HG03571 (cell line): ENCODE results near the gene TM2D3.

Experiments
- ATAC-seq: cut with Tn5 transposase; IDR thresholded peaks from one replicate; pipeline ENCODE4 v1.9.1; 2021; ENCODE audit not compliant: unreplicated experiment

Gene TM2D3, protein sequence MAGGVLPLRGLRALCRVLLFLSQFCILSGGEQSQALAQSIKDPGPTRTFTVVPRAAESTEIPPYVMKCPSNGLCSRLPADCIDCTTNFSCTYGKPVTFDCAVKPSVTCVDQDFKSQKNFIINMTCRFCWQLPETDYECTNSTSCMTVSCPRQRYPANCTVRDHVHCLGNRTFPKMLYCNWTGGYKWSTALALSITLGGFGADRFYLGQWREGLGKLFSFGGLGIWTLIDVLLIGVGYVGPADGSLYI

DNA sequence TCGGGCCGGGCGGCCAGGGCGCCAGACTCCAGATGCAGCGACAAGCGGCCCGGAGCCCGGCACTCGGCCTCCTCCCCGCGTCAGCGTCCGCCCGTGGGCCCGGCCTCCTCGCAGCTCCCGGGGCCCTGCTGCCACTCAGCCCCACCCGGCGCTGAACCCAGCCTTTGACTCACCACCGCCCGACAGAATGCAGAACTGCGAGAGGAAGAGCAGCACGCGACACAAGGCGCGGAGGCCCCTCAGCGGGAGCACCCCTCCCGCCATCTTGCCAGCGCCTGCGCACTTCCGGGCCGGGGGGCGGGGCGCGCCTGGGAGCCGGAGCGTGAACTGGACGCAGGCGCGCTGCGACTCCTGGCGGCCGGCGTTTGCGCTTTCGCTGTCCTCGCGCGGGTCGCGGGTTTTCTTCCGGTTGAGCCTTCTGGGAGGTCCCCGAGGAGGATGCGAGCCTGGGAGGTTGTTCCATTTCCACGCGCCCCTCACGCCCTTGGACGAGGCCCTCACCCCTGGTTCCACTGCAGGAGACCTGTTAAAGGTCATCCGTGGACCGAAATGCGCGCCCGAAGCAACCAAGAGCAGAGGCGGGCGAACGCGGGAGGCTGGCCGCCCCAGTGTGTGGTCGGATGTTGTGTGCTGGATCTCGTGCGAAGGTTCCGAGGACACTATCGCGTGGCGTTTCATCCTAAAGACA, at the start of gene TM2D3:
TSS of gene TM2D3 (minus strand) at position 284 of the 688 bp plus-strand sequence. CDS start at position 264, 20 bp downstream.
- ATAC-seq, result peak; percentile 91

DNA sequence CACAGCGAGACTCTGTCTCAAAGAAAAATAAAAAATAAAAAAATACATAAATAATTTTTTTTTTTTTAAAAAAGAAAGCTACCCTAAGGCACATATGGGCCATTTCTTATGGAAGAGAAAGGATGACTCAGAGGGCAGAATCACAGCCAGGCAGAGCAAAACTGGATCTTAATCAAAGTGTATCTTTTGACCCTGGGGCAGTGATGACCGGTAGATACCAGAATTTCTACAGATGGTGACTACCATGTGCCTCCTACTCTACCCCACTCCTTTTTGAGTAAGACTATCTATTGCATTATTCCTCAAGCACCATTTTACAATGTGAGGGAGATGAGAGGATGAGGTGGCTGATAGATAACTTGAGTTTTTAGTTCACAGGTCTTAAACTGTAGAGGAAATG, 46.1 kb upstream of the TM2D3 start:
- no peak for ATAC-seq

DNA sequence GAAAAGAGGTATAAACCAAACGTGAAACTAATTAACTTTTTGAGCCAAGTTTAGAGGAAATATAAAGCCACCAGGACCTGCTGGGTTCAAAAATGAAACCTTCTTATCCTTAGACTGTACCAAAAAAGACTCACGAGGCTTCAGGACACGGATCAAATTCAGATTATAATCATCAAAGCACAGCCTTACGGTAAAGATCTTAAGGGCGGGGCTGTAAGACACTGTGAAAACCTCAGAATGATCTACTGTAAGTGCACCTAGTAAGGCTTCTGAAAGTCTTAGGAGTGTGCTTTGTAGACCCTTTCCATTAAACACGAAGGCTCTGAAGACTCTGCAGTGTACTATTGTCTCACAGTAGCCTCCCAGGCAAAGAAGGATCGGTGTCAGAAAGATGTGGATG, 45.3 kb upstream of the TM2D3 start:
- no peak for ATAC-seq

DNA sequence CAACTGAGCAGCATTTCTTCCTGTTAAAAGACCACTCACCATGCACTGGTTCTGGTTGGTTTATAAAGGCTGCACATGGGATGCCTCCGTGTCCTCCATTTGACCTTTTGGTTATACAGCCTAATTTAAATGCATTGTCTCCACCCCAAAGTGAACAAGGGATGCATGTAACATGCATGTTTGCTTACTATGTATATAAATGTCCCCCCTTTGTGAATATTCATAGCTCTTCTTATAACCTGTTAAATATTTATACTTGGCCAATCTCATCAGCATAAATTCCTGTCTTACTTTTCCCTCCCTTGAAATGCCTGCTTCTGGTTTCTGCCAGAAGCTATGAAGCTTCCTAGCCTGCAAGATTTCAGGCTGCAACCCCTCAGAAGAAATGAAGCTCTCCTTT, 44.6 kb upstream of the TM2D3 start:
- no peak for ATAC-seq

DNA sequence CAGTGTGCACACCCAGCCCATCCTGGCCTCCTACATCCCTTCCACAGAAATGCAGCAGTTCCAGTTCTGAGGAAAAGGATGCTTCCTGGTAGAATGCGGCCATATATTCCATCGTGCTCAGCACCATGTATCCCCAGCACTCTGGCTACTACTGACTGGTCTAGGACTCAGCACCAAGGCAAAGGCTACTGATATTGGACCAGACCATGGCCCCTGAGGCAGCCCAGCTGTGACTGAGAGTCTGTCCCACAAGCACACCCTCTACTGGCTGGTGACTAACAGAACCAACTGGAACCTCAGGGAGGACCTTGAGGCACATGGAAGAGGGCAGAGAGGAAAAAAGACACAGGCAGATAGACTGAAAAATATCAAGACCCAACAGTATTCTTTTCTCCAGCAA, 42.1 kb upstream of the TM2D3 start:
- no peak for ATAC-seq

DNA sequence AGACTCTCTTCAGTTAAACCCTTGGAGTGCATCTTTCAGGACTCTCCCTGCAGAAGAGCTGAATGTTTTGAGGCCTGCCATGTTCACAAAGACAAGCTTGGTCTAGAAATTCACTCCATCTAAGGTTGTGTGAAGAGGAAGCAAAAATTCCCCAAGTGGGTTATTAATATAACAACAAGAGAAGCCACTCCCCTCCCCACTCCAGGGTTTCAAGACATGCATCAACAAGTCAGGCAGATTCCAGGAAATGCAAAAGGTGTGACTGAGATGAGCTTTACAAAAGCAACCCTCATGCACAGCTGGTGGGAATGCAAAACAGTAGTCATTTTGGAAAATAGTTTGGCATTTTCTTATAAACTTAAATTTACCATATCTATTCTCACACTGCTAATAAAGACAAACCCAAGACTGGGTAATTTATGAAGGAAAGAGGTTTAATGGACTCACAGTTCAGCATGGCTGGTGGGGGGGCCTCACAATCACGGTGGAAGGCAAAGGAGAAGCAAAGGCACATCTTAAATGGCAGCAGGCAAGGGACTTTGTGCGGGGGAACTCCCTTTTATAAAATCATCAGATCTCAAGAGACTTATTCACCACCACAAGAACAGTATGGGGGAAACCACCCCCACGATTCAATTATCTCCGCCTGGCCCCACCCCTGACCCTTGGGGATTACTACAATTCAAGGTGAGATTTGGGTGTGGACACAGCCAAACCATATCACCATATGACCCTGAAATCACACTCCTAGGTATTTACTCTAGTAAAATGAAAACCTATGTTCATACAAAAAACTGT, 40.8 kb upstream of the TM2D3 start:
- ATAC-seq, result no peak

DNA sequence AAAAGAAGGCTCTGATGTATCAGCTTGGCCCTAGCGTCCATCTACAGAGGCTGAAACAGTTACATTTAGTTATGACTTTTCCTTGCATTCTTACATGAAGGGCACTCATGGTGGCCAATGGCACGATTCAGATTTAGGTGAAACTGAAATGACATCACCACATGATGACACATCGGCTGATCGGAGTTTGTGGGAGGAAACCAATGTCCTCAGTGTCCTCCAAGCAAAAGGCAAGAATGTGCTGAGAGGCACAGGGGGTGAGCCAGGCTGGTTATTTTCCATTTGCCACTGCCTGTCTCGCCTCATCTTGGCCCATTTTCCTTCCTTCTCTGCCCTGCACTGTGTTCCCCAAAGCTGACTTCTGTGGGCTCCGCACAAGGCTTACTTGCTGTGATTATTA, 37.7 kb upstream of the TM2D3 start:
- ATAC-seq, result no peak

DNA sequence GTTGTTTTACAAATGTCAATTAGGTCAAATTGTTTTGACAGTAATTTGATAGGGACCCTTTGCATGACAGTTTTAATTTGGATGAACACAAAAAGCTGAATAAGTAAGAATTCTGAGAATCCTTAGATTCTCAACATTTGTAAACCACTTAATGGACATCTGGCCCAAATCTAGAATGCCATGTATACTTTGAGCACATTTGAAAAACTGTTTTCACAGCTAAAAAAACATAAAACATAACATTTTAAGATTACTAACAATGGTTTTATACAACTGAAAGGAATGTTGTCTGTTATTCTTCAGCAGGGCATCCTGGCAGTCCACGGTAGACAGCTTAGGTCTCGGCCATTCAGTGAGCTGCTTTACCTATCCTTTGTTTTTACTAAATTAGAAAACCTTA, 34.5 kb upstream of the TM2D3 start:
- no peak for ATAC-seq

DNA sequence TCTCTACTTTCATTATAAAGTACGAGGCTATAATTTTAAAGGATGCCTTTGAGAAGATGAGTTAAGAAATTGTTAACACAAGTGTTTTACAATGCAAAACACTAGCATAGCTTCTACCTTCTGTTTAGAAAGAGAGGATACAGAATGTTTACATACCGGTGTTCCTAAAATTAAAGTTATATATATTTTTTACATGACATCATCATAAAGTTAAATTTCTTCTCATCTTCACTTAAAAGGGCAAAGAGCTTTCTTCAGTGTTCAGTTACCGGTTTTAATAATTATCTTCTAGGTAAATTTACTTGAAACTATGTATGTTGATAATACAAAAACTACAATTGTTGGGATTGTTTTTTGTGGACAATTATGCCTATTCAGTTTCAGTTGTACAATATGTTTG, 32.7 kb upstream of the TM2D3 start:
- ATAC-seq, result no peak

DNA sequence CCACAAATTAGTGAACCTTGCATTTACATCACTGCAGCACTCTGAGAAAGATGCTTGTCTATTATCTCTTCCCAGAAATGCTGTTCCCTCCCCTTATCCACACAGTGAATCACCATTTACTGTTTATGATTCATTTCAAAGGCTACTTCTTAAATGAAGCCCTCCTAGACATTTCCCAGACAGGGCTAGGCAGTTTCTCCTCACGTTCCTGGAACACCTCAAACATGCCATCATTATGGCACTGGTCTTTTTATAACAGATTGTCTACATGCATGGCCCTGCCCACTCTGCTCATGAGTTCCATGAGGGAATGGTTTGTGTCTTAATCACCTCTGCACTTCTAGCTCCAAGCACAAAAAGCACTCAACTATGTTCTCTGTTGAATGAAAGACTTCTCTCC, 32.2 kb upstream of the TM2D3 start:
- ATAC-seq, result no peak

DNA sequence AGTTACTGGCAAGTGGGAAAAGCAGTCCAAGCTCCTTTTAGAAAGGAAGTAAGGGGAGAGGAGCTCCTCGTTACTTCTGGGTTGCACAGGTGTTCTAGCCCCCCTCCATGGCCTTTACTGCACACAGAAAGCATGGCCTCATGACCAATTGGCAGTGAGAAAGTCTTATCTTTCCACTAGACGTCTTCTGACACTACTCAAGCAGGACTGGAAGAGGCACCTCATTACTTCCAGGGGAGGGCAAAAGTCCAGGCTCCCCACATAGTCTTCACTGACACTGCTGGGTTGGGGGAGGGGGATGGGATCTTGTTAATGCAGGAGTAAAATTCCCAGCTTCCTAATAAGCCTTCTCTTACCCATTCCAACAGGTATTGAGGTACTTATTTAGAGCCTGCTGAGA, 27.6 kb upstream of the TM2D3 start:
- no peak for ATAC-seq

DNA sequence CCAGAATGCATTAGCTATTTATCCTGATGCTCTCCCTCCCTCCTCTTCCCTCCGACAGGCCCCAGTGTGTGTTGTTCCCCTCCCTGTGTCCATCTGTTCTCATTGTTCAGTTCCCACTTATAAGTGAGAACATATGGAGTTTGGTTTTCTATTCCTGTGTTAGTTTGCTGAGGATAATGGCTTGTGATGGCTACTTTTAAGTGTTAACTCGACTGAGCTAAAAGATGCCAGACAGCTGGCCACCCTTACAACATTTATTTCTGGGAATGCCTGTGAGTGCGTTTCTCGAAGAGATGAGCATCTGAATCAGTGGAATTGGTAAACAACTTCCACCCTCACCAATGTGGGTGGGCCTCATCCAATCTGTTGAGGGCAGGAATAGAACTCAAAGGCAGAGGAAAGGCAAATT, 24.7 kb upstream of the TM2D3 start:
- ATAC-seq, result no peak

DNA sequence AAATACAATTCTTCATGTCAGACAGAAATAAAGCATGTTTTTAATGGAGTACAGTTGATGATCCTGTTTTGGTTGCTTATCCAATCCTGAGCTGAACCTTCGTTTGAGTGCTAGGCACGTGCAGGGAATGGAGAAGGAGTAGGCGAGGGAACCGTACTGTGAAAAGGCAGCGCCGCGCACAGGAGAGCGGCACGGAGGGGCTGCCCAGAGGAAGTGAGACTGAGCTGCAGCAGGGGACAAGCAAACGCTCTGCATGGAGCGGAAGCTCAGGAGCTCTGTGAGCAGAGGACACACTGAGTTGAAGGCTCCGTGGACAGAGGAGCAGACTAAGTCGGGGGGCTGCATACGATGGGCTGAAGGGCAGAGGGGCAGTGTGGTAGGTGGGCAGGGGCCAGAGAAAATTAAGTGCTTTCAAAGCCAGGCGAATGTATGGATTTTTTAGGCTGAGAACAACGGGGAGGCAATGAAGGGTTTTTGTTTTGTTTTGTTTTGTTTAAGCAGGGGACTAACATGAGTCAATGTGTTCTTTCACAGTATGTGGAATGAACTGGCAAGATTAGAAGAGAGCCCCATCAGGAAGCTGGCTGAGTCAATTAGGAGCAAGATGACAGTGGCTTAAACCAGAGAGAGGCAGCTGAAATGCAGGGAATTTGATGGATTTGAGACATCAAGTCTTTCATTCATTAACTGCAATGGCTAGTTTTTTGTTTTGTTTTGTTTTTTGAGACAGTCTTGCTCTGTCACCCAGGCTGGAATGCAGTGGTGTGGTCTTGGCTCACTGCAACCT, 23.8 kb upstream of the TM2D3 start:
- ATAC-seq, result peak; percentile 89

DNA sequence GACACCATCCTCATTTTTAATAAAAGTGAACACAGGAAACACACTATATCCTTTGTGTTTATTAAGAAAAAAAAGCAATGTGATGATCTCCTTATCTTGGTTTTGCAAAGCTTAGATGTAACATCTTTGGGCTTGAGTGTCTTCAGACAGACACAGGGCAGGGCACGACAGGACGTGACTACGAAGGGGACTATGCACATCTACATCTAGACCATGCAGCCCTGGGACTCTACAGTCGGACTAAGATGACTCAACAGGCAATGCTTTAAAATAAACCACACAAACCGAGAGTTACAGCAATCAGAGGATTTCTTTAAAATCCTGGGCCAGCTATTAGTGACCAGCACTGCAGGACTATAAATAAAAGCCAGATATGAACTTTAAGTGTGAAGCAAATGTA, 22.8 kb upstream of the TM2D3 start:
- no peak for ATAC-seq

DNA sequence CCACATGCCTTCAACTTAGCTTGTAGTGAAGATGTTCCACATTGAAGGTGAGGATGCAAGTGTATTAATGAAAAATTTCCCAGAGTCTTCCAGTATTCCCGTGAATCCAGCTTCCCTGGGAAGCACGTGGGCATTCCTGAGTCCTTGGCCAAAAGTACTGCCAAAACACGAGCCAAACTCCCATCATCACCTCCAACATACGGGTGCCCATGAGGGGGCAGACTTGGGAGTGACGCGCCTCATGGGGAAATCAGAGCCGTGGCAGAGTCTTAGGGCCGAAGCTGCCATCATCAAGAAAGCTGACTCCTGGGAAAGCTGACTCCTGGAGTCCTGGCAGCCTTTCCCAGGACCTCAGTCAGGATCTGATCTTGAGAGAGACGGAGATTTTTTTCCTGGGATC, 20.1 kb upstream of the TM2D3 start:
- ATAC-seq, result no peak

DNA sequence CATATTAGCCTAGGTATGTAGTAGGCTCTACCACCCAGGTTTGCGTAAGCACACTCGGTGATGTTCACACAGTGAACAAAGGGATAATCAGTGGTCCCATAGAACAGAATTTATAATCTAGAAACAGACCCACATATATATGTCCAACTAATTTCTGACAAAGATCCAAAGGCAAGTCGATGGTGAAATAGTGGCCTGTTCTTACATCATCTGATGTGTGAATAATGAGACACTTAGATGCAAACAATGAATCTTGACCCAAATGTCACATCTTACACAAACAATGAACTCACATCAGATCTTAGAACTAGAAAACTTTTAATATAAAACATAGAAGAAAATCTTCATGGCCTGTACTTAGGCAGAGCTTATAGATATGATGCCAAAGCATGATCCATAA, 17.6 kb upstream of the TM2D3 start:
- no peak for ATAC-seq

DNA sequence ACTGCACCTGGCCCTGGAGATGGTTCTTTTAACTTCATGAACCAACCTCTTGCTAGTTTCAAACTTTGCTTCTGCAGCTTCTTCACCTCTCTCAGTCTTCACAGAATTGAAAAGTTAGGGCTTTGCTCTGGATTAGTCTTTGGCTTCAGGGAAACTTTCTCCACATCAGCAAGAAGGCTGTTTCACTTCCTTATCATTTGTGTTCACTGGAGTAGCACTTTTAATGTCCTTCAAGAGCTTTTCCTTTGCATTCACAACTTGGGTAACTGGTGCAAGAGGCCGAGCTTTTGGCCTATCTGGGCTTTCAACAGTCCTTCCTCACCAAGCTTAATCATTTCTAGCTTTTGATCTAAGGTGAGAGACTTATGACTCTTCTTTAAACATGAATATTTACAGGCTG, 15.7 kb upstream of the TM2D3 start:
- ATAC-seq, result no peak

DNA sequence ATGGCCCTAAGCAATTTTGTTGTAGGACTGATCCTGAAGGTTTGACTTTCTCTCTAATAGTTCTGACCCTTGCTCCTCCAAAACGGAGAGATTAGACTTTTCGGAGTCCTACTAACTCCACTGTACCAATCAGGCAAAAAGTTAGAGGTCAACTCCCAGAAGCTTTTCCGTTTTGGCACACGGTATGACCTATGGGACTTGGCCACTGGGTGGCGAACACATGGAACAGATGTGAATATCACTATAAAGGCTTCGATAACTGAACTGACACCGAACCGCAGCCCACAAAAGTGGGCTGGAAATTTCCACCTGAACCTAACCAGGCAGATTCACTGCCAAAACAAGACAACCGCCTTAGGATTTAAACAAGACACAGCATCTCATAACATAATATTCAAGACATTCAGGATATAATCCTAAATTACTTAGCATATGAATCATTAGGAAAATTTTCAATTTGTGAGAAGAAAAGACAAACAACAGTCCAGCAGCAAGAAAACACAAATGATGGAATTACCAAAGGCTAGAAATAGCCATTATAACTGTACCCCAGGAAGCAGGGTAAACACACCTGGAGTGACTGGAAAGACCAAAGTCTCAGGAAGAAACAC, 12.2 kb upstream of the TM2D3 start:
- ATAC-seq, result no peak

DNA sequence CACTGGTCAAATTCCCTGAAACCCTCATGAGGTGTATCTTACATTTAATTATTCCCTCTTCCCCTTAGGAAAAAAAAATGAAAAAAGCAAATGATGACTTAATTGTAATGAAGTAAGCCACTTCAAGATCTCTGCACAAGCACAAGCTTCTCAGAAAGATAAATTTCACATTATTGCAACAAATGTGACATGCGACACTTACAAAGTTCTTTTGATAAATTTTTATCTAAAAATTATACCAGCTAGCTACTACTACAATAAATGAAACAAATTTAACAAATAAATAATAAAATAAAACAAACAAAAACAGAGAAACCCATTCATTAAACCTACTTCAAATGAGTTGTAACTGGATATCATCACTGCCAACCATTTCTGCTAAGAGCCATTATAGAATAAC, 10.0 kb upstream of the TM2D3 start:
- ATAC-seq, result no peak

DNA sequence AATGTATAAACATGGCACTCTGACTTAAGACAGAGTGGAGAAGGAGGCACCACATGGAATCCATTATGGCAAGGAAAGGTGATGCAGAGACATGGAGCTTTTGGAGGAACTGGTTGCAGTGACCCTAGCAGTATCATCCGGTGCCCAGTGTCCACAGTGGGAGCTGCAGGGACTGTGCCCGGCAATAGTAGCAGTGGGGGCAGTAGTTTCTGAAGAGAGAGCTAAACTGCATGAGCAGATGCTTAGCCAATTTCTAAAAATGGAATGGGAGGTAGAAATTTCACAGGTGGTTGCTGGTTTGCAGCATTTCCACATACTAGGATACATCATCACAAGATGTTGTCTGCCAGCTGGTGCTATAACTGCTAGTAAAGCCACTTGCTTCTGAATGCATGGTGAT, 7.8 kb upstream of the TM2D3 start:
- ATAC-seq, result no peak
